ENCODE data around the gene NANOS1. TPM values are rescaled to one million over a fixed set of nuclear protein-coding genes. Genes with fewer than 3 reads are reported as not detected.

NANOS1 gene
- polyA plus RNA-seq, 2 of the 4 experiments (the other 2 are of a cell fraction): 1.4 to 2.9 TPM

DNA sequence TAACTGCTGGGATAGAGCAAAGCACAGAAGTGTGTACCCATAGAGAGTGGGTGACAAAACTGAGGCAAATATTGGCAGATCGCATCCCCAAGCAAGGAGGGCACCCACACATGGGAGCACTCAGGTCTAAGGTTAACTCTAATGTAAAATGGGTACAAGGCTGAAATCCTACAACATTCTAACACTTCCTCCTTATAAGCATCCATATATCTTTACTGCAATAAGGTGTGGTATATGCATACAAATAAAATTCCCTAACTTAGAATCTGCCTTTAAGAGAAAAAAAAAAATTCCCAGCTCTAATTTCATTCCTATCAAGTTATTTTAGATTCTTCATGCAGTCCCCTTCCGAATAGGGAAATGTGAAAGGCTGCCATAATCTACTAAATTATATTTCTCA lies 32.4 kb downstream of the NANOS1 start:
- ATAC-seq (no peak; a peak in 1 of 6 replicates), FAIRE-seq (no peak), DNase-seq (ENCODE audit: low read depth in 1 of 2, low spot score in 1 of 2) (no peak)
- CTCF ChIA-PET: no interaction called here
- no peak overlapping the region for H3K4me2 ChIP-seq
- 92% methylated on average over 2 of the region's 2 CpGs for WGBS (ENCODE audit: missing lambda C conversion rate)
- POLR2A ChIA-PET: no interaction called here
- TF ChIP-seq GATA3 (IDR thresholded peaks at IDR 0.05; ENCODE audit: borderline replicate concordance): no peak
- TF ChIP-seq POLR2AphosphoS2 (conservative IDR thresholded peaks at IDR 0.05; ENCODE audit: low read length): peak; percentile 13; the same call in 1 of the 2 replicates
- no peak overlapping the region for H3K4me3 ChIP-seq
- H3K9me3 ChIP-seq: no peaks in the 10 kb centered on the region
- no peaks in the 10 kb centered on the region for H3K4me1 ChIP-seq
- H3K27ac ChIP-seq: no peak overlapping the region

DNA sequence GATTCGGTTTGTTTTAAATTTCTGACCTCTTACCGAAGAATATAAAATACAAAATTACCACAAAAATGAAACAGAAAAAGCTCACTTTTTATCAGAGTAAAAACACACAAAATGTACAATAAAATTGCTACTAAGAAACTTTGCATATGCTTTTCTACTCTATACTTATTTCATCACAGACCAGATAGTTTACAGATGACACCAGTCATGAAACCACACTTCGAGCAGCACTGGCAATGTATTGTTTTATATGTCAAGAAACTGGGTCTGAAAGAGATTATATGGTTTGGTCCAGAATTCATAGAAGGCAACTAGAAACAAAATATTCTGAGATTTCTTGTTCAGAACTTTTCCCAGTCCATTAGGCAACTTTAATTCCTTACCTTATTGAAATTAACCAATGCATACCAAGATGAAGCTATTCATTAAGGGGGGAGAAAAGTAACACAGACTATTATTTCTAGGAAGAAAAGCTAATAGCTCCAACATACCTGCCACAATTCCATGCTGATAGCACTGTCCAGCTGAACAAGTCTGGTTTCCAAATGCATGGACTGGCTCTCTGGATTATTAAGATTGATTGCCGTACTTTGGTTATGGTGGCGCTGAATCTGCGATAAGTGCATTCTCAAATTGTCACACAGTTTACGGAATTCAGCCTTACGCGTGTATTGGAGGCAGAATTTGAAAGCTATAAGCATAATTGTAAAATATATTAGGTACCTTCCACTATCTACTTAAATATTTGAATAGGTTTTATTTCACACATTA lies 41.1 kb downstream of the NANOS1 start:
- Histone ChIP-seq H3K4me3 (no peak overlapping the region), H3K4me2 (no peak overlapping the region), H3K9me3 (no peaks in the 10 kb centered on the region), H3K4me1 (peaks cover 13% of the 10 kb centered on the region), H3K27ac (no peak overlapping the region)
- no peak for ATAC-seq
- no peak for TF ChIP-seq HES2 (IDR thresholded peaks at IDR 0.05)
- no peak for TF ChIP-seq NPAS2 (CRISPR knock-in tag; IDR thresholded peaks at IDR 0.05; ENCODE audit: borderline replicate concordance)
- no peak for TF ChIP-seq MAZ (IDR thresholded peaks at IDR 0.05; ENCODE audit: borderline replicate concordance, low read depth, low read length)
- no peak for TF ChIP-seq ZNF302 (CRISPR knock-in tag; IDR thresholded peaks at IDR 0.05)
- TF ChIP-seq, protein P1, sequence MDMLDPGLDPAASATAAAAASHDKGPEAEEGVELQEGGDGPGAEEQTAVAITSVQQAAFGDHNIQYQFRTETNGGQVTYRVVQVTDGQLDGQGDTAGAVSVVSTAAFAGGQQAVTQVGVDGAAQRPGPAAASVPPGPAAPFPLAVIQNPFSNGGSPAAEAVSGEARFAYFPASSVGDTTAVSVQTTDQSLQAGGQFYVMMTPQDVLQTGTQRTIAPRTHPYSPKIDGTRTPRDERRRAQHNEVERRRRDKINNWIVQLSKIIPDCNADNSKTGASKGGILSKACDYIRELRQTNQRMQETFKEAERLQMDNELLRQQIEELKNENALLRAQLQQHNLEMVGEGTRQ (IDR thresholded peaks at IDR 0.05): no peak
- no peak for FAIRE-seq
- DNase-seq (ENCODE audit: low read depth in 1 of 2, low spot score in 1 of 2): no peak
- WGBS (ENCODE audit: missing lambda C conversion rate): 93% methylated on average over 9 of the region's 9 CpGs
- ChIA-PET POLR2A (interaction anchor here (0.6 kb wide), 1 partner anchor 17 kb away, joined by 3 read pairs; no protein-coding TSS in a partner anchor), CTCF (no interaction called here)

GRCh38 chr10:119073584-119073983 lies 44.1 kb downstream of the NANOS1 start:
- no peaks in the 10 kb centered on the region for H3K9me3 ChIP-seq
- peaks cover 38% of the 10 kb centered on the region for H3K4me1 ChIP-seq
- H3K4me3 ChIP-seq: no peak overlapping the region
- FAIRE-seq (no peak), ATAC-seq (no peak), DNase-seq (ENCODE audit: low read depth in 1 of 2, low spot score in 1 of 2) (no peak)
- TF ChIP-seq GATA3 (IDR thresholded peaks at IDR 0.05; ENCODE audit: borderline replicate concordance) (no peak), ZSCAN20 (CRISPR knock-in tag; IDR thresholded peaks at IDR 0.05) (no peak), HEYL (CRISPR knock-in tag; IDR thresholded peaks at IDR 0.05) (no peak), JUNB (IDR thresholded peaks at IDR 0.05) (no peak), RARB (CRISPR knock-in tag; IDR thresholded peaks at IDR 0.05) (no peak), NR3C1 (IDR thresholded peaks at IDR 0.05) (no peak), RCOR1 (IDR thresholded peaks at IDR 0.05; ENCODE audit: low read depth, low read length) (no peak)
- ChIA-PET CTCF (no interaction called here), POLR2A (no interaction called here)
- no peak overlapping the region for H3K27ac ChIP-seq
- H3K4me2 ChIP-seq: no peak overlapping the region
- WGBS (ENCODE audit: missing lambda C conversion rate): 87% methylated on average over 6 of the region's 6 CpGs

DNA sequence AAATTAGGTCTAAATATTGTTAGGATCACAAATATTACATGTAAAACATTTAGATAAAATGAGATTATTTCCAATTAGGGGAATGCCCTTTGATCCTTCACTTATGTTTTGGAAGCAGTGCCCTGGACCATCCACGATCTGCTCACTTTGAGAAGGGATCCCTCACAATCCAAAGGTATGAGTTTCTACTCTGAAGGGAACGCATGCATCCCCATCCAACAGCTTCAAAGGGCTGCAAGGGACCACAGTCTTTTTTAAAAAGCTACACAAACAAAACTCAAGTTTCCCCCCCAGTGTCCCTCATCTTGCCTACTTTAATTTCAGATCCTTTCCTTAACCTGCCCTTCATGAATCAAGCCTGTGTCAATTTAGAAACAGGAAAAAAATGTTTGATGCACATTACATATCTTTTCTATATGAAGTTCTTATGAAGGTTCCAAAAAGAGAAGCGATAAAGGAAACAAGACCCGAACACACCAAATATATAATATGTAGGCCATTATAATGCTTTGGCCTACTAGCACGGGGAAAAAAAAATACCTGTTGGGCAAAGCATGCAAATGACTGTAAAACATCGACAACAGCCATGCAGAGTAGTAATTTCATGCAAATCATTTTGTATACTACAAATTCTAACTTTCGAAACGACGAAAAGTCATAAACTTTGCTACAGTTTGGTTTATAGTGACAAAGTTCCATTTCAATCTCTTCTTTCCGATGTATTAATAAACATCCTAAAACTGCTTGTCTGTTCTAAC lies 49.1 kb downstream of the NANOS1 start:
- H3K27ac ChIP-seq: peak overlapping the region; percentile 14 to 17; a peak in 2 of 6 replicates

More for the DNA sequence above, 49.1 kb downstream of the NANOS1 start:
- Histone ChIP-seq H3K9me3 (no peaks in the 10 kb centered on the region), H3K4me2 (peak overlapping the region; percentile 98), H3K4me3 (peak overlapping the region; percentile 85), H3K4me1 (peaks cover 40% of the 10 kb centered on the region)
- CTCF ChIA-PET: no interaction called here
- 27% methylated on average over 10 of the region's 10 CpGs for WGBS (ENCODE audit: missing lambda C conversion rate)
- TF ChIP-seq BHLHE40 (IDR thresholded peaks at IDR 0.05; ENCODE audit: low read depth, low read length) (no peak), HOXB13 (CRISPR knock-in tag; IDR thresholded peaks at IDR 0.05; ENCODE audit: low read depth) (no peak), ZC3H11A (IDR thresholded peaks at IDR 0.05) (no peak), MAZ (IDR thresholded peaks at IDR 0.05; ENCODE audit: borderline replicate concordance, low read depth, low read length) (no peak), POLR2A (IDR thresholded peaks at IDR 0.05; ENCODE audit: low read length) (no peak), HOXA7 (CRISPR knock-in tag; IDR thresholded peaks at IDR 0.05) (no peak), FOSB (CRISPR knock-in tag; IDR thresholded peaks at IDR 0.05) (no peak), KDM1A (IDR thresholded peaks at IDR 0.05; ENCODE audit: low read depth) (no peak), JUNB (IDR thresholded peaks at IDR 0.05) (no peak), MAFK (IDR thresholded peaks at IDR 0.05; ENCODE audit: partially characterized antibody) (no peak), RARB (CRISPR knock-in tag; IDR thresholded peaks at IDR 0.05) (no peak), KDM5A (IDR thresholded peaks at IDR 0.05) (no peak), FOSL2 (IDR thresholded peaks at IDR 0.05) (no peak), FOSL2 (CRISPR knock-in tag; IDR thresholded peaks at IDR 0.05) (no peak), ZSCAN20 (CRISPR knock-in tag; IDR thresholded peaks at IDR 0.05) (no peak)
- TF ChIP-seq, protein P2, sequence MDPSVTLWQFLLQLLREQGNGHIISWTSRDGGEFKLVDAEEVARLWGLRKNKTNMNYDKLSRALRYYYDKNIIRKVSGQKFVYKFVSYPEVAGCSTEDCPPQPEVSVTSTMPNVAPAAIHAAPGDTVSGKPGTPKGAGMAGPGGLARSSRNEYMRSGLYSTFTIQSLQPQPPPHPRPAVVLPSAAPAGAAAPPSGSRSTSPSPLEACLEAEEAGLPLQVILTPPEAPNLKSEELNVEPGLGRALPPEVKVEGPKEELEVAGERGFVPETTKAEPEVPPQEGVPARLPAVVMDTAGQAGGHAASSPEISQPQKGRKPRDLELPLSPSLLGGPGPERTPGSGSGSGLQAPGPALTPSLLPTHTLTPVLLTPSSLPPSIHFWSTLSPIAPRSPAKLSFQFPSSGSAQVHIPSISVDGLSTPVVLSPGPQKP (IDR thresholded peaks at IDR 0.05; ENCODE audit: low read depth, low read length): no peak
- TF ChIP-seq, protein P3, sequence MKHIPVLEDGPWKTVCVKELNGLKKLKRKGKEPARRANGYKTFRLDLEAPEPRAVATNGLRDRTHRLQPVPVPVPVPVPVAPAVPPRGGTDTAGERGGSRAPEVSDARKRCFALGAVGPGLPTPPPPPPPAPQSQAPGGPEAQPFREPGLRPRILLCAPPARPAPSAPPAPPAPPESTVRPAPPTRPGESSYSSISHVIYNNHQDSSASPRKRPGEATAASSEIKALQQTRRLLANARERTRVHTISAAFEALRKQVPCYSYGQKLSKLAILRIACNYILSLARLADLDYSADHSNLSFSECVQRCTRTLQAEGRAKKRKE (CRISPR knock-in tag; IDR thresholded peaks at IDR 0.05; ENCODE audit: low read depth): no peak
- TF ChIP-seq, protein P4, sequence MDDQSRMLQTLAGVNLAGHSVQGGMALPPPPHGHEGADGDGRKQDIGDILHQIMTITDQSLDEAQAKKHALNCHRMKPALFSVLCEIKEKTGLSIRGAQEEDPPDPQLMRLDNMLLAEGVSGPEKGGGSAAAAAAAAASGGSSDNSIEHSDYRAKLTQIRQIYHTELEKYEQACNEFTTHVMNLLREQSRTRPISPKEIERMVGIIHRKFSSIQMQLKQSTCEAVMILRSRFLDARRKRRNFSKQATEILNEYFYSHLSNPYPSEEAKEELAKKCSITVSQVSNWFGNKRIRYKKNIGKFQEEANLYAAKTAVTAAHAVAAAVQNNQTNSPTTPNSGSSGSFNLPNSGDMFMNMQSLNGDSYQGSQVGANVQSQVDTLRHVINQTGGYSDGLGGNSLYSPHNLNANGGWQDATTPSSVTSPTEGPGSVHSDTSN (IDR thresholded peaks at IDR 0.05): no peak
- POLR2A ChIA-PET: no interaction called here
- ATAC-seq (no peak), FAIRE-seq (no peak), DNase-seq (ENCODE audit: low read depth in 1 of 2, low spot score in 1 of 2) (no peak)

Measured in A549 (cell line).